ENCODE data around the gene NTF3. TPM values are rescaled to one million over a fixed set of nuclear protein-coding genes. Genes with fewer than 3 reads are reported as not detected.

Gene NTF3
- total RNA-seq: 1 to 10 TPM in 1 of 3 donors, under 1 TPM in 1, not detected in 1; 0.88 to 1.3 TPM

DNA sequence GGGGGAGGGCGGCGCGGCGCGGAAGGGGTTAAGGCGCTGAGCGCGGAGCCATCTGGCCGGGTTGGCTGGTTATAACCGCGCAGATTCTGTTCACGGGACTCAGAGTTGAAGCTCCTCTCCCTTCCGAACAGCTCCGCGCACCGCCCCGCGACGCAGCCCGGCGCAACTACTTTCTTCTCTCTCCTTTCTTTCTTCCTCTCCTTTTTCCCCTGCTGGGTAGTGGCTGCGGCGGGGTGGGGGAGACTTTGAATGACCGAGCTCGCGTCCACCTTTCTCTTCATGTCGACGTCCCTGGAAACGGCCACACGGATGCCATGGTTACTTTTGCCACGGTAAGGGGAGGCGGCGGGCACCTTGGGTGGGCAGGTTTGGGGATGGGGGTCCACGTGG lies at the start of gene NTF3:
Gene NTF3 (plus strand): TSS at position 98 of the 390 bp plus-strand sequence. CDS start 217 bp downstream, at position 315.
- Histone ChIP-seq H3K36me3 (no peaks in the 10 kb centered on the region), H3K4me1 (peaks cover 7 to 11% of the 10 kb centered on the region in 2 donors), H3K4me3 (peak within 1 kb of the TSS; percentile 43 to 66 (median 52)), H3K27ac (peak within 1 kb of the TSS; percentile 36 to 38), H3K9me3 (no peaks in the 10 kb centered on the region), H3K27me3 (peaks cover 6 to 79% of the 10 kb centered on the region in 2 donors)
- intact Hi-C loops (cut with DNase I; ENCODE audit: low total_unique reads): no loop called here
- TF ChIP-seq POLR2AphosphoS5 (IDR thresholded peaks at IDR 0.05) (no peak), POLR2A (IDR thresholded peaks at IDR 0.05) (no peak)
- TF ChIP-seq, protein P1, sequence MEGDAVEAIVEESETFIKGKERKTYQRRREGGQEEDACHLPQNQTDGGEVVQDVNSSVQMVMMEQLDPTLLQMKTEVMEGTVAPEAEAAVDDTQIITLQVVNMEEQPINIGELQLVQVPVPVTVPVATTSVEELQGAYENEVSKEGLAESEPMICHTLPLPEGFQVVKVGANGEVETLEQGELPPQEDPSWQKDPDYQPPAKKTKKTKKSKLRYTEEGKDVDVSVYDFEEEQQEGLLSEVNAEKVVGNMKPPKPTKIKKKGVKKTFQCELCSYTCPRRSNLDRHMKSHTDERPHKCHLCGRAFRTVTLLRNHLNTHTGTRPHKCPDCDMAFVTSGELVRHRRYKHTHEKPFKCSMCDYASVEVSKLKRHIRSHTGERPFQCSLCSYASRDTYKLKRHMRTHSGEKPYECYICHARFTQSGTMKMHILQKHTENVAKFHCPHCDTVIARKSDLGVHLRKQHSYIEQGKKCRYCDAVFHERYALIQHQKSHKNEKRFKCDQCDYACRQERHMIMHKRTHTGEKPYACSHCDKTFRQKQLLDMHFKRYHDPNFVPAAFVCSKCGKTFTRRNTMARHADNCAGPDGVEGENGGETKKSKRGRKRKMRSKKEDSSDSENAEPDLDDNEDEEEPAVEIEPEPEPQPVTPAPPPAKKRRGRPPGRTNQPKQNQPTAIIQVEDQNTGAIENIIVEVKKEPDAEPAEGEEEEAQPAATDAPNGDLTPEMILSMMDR (IDR thresholded peaks at IDR 0.05): no peak
- DNase-seq (ENCODE audit: low spot score in 2 of 2): no peak

DNA sequence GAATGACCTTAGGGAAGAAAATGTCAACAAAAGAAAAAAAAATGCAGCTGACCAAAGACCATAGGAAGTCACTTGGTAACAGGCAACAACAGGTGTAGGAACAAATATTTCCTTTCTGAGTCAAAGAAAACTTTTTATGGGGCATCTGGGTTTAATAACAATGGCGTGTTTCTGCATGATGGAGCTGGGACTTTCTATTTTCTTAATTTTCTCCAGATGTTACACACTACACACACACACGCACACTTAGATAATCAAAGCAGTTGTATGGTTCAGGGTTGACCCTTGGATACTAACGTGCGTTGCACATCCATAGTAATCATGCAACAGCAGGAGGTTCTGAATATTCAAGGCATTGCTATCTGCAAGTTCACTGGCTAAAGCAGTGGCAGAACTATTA lies 47.9 kb upstream of the NTF3 start:
- no peaks in the 10 kb centered on the region for H3K27me3 ChIP-seq
- no peak for DNase-seq (ENCODE audit: low spot score in 2 of 2)
- H3K9me3 ChIP-seq: no peaks in the 10 kb centered on the region
- TF ChIP-seq, protein P1 (IDR thresholded peaks at IDR 0.05): no peak
- TF ChIP-seq POLR2A (IDR thresholded peaks at IDR 0.05) (no peak), POLR2AphosphoS5 (IDR thresholded peaks at IDR 0.05) (no peak)
- H3K4me1 ChIP-seq: no peaks in the 10 kb centered on the region
- no peaks in the 10 kb centered on the region for H3K36me3 ChIP-seq
- no peak overlapping the region for H3K4me3 ChIP-seq
- no peak overlapping the region for H3K27ac ChIP-seq
- intact Hi-C loops (cut with DNase I; ENCODE audit: low total_unique reads): no loop called here

DNA sequence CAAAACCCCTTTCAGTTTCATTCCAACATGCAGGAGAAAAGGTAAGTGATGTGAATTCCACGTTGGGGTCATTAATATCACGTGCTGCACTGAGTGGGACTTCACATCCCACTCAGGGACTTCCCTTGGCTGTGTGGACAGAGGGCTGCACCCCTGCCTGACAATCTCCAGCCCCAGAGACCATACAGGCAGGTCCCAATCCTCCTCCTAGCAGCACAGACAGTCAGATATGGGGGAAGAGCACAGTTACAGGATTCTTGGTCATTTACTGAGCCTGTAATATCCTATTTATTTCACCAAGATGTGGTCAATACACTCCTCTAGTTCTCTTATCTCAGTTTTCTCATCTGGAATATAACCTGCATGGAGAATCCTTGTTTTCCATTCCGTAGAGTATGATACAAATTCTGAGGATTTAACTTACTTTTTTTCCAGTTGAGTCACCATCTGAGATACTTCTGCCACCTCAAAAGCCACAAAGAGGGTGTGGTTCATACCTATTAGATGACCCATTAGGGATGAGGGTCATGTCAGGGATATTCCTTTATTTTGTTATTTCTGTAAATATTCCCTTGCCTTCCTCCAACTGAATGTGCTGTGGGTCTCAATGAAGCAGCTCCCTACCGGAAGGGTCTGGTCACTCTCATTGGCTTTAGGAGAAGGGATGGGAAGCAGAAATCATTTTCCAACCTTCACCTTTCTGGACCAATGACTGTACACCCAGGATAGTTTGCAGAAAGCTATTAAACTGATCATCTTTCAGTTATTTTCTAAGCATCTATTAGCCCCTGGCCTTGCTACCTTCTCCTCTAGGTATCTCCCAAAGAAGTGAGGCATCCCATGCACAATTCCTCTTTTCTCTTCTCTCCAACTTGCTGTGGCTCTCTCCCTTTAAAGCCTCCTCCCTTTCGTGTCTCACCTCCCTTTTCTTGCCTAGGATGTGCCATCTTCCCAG lies 43.0 kb upstream of the NTF3 start:
- intact Hi-C loops (cut with DNase I; ENCODE audit: low total_unique reads): no loop called here
- Histone ChIP-seq H3K27ac (no peak overlapping the region), H3K36me3 (no peaks in the 10 kb centered on the region), H3K4me3 (no peak overlapping the region), H3K4me1 (no peaks in the 10 kb centered on the region), H3K27me3 (no peaks in the 10 kb centered on the region), H3K9me3 (no peaks in the 10 kb centered on the region)
- TF ChIP-seq POLR2AphosphoS5 (IDR thresholded peaks at IDR 0.05): no peak
- no peak for TF ChIP-seq POLR2A (IDR thresholded peaks at IDR 0.05)
- TF ChIP-seq, protein P1 (IDR thresholded peaks at IDR 0.05): no peak
- no peak for DNase-seq (ENCODE audit: low spot score in 2 of 2)

DNA sequence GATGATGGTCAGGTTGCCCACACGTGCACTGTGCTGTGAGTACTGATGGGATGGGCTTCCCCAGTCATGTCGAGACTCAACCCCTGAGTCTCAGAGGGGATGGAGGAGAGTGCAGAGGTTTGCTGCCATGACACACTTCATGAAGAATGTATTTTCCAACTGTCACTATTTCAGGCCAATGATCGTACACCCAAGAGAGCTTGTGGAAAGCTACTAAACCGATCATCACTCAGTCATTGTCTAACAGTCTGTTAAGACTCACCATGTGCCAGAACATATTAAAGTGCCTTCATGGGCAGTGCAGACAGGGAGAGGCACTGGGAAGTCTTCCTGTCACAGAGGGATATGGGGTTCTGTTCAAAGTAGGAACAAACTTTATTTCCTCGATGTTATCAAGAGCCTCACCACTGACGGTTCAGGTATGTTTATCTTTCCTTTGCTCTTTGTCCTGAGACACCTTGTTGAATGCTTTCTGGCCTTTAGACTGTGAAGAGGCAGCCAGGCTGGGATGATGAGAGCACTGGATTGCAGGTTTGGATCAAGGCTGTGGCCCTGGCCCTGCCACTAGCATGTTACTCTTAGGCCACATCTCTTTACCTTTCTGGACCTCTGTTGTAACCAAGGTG lies 41.6 kb upstream of the NTF3 start:
- TF ChIP-seq, protein P1 (IDR thresholded peaks at IDR 0.05): no peak
- TF ChIP-seq POLR2A (IDR thresholded peaks at IDR 0.05) (no peak), POLR2AphosphoS5 (IDR thresholded peaks at IDR 0.05) (no peak)
- Histone ChIP-seq H3K9me3 (no peaks in the 10 kb centered on the region), H3K36me3 (no peaks in the 10 kb centered on the region), H3K27me3 (no peaks in the 10 kb centered on the region), H3K4me1 (no peaks in the 10 kb centered on the region), H3K27ac (no peak overlapping the region), H3K4me3 (no peak overlapping the region)
- intact Hi-C loops (cut with DNase I; ENCODE audit: low total_unique reads): no loop called here
- no peak for DNase-seq (ENCODE audit: low spot score in 2 of 2)

DNA sequence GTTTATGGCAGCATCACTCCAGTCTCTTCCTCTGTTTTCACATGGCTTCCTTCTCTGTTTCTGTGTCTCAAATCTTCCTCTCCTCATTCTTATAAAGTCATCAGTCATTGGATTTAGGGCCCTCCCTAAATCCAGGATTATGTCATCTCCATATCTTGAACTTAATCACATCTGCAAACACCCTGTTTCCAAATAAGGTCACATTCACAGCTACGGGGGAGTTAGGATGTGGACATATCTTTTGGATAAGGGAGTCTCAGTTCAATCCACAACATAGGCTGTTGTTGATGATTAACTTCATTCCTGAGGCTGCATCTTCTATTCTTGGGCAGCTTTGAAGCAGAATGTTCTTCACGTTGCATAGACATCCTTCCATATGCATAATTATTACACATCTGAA lies 40.3 kb upstream of the NTF3 start:
- no peak for DNase-seq (ENCODE audit: low spot score in 2 of 2)
- H3K27me3 ChIP-seq: no peaks in the 10 kb centered on the region
- no peak overlapping the region for H3K27ac ChIP-seq
- no peaks in the 10 kb centered on the region for H3K36me3 ChIP-seq
- no peaks in the 10 kb centered on the region for H3K9me3 ChIP-seq
- TF ChIP-seq POLR2A (IDR thresholded peaks at IDR 0.05) (no peak), POLR2AphosphoS5 (IDR thresholded peaks at IDR 0.05) (no peak)
- H3K4me1 ChIP-seq: no peaks in the 10 kb centered on the region
- H3K4me3 ChIP-seq: no peak overlapping the region
- intact Hi-C loops (cut with DNase I; ENCODE audit: low total_unique reads): no loop called here
